DND-41 (cell line): ENCODE data around the gene IGF2.

Source experiments
- CTCF ChIP-seq: IDR thresholded peaks from 2 replicates; pipeline ENCODE4 v1.5.1; 2012; ENCODE audit warnings: borderline replicate concordance, low read length, moderate library complexity, mild to moderate bottlenecking; ENCODE audit not compliant: poor library complexity, severe bottlenecking; ENCODE audit errors: extremely low read depth
- EZH2 ChIP-seq: IDR thresholded peaks from 3 replicates; pipeline ENCODE4 v1.6.1; 2012; ENCODE audit warnings: borderline replicate concordance, low read depth, mild to moderate bottlenecking, moderate library complexity, low read length, inconsistent platforms; ENCODE audit not compliant: severe bottlenecking

GRCh38 chr11:2133241-2134021, 5.8 kb downstream of the IGF2 start:
- TF ChIP-seq EZH2 (no peak), CTCF (no peak)
